GM19351 (cell line): ENCODE results near the gene PGA4.
"Not testable (repeated sequence)": the region's sequence is repeated elsewhere in the genome, so short reads cannot be mapped to it uniquely, and the experiment has no call there.

Source experiments
- ATAC-seq: cut with Tn5 transposase; IDR thresholded peaks from one replicate; pipeline ENCODE4 v1.9.1; 2021; ENCODE audit warnings: mild to moderate bottlenecking, moderate library complexity; ENCODE audit not compliant: unreplicated experiment

Gene PGA4

GRCh38 chr11:61248071-61248470, 25.9 kb downstream of the PGA4 start:
- ATAC-seq = not testable (repeated sequence)

- not testable (repeated sequence) for ATAC-seq
These were observed 27.1 kb downstream of the PGA4 start for GRCh38 chr11:61249201-61249600.

DNA sequence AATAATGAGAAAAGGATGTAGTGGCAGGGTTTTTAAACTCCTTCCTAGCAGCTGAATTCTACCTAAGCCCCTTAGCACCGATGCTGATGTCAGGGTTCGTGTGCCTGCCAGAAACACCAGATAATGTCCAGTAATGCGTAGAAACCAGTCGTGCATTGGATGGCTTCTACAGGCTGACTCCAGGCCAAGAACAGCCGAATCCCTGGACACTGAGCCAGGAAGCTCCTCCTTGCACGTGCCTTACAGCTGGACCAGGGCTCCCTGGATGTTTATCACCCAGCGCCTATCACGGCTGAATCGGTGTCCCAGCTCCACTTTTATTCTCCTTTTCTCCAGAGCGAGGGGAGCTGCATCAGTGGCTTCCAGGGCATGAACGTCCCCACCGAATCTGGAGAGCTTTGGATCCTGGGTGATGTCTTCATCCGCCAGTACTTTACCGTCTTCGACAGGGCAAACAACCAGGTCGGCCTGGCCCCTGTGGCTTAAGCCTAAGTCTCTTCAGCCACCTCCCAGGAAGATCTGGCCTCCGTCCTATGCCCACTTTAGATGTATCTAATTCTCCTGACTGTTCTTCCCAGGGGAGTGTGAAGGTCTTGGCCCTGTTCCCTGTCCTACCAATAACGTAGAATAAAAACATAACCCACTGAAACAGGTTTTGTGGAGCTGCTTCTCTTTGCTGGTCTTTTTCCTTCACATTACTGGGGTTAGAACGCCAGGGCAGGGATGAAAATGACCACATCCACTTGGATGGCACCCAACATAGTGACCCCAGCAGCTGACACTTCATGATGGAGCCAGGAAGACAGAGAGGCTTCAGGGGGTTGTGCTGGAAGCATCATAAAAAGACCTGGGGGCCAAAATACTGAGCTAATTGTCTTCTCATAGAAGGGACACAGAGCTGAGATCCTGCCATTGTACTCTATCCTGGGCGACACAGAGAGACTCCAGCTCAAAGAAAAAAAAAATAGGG, 28.9 kb downstream of the PGA4 start:
- not testable (repeated sequence) for ATAC-seq

DNA sequence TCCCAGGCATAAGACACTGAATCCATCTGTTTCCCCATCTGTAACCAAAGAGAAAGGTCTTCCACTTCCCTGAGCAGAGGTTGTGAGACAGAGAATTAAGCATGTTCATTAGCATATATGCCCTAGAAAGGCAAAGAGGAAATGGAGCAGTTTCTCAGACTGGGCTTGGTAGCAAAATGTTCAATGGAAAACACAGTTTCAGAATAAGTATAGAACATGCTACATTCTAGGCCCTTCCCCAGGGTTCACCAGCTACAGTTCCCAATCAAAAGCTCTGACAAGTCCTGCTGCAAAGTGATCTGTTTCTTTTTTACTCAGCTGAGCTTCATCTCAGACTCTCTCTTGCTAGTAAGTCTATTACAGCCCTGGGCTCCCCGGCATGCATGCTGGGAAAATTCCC, 30.2 kb downstream of the PGA4 start:
- ATAC-seq = not testable (repeated sequence)

- ATAC-seq = peak; percentile 76
These were observed 32.4 kb downstream of the PGA4 start for GRCh38 chr11:61254403-61255025.

DNA sequence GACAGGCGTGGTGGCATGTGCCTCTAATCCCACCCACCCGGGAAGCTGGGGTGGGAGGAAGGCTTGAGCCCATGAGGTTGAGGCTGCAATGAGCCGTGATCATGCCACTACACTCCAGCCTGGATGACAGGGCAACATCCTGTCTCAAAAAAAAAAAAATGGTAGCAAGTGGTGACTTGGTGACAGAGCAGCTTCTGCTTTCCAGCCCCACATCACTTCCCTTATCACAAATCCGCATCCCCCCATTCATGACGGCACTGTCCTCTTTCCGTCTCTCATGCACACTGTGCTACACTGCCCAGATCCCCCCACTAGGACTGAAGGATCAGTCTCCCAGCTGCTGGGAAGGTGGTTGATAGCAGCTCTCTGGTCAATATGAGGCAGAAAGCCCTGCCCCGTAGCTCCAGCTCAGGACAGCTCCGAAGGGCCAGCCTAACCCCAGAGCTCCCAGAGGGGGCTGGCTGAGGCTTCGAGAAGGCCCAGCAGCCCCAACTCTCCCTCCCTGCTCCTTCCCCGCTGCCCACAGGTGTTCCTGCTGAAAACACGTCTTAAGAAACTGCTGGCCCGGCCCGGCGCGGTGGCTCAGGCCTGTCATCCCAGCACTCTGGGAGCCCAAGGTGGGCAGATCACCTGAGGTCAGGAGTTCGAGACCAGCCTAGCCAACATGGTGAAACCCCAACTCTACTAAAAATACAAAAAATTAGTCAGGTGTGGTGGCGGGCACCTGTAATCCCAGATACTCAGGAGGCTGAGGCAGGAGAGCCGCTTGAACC, 34.7 kb downstream of the PGA4 start:
- no peak for ATAC-seq

DNA sequence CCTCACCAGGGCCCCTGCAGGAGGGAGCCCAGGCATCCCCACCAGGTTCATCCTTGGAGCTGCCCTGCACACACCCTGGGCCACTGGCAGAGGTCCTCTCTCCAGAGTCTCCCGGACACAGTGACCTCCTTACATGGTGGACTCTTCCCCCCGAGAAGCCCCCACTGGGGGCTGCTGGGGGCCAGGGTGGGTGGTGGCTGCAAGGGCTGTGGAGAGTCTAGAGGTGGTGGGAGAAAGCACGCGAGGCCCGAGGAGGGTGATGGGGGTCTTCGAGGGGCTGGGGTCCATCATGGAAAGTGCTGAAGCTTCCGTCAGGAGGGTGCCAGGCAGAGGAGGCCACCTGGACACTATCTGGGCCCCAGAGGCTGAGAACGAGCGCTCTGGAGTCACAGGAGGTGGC, 36.4 kb downstream of the PGA4 start:
- ATAC-seq = no peak

- no peak for ATAC-seq
These were observed 37.2 kb downstream of the PGA4 start for GRCh38 chr11:61259363-61259762.

DNA sequence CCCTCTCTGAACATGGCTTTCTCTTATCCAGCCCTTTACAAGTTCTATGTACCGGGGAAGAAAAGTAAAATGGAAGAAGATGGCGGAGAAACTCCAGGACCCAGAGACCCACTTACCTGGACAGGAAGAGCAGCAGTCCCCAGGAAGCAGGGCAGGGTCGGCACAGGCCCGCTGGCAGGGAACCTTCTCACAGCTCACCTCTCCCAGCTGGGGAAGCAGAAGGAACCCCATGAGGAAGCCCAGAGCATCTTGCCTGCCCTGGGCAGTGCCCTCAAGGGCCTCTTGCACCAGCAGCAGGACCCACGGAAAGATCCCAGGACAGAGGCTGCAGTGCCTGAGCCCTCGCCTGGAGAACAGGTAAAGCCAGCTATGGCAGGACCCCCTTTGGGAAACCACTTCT, 42.2 kb downstream of the PGA4 start:
- ATAC-seq = no peak

DNA sequence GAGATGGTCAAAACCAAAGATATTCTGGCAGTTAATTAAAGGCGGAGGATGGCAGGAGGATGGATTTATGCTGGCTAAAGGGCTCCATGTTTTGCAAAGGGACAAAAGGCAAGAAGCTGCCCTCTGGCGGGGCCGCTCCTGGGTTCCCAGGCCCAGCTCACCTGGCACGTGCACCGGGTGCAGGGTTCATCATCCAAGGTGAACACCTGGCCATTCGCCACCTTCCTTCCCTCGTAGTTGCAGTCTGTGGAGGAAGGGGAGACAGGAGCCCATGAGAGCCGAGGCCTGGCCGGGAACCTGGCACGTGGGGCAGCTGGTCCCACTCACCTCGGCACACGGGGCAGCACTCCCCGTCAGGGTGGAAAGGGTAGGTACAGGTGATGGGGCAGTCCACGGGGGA, 42.6 kb downstream of the PGA4 start:
- no peak for ATAC-seq

DNA sequence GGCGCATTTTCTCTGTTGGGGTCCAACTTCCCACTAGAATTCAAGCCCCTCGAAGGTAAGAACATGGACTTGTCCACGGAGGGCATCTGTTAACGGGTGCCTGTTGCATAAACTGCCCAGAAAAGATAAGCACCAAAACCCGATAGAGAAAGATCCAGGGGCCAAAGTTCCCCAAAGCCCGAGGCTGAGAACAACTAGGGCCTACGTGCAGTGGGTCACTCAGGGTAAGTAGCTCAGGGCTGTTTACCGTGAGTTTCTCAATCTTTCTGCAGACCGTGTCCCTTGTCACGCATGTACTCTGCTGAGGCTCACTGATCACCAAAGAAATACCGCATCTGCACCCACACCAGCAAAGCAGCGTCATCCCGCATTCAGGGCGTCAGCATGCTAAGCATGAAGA, 43.2 kb downstream of the PGA4 start:
- ATAC-seq = no peak

- ATAC-seq = no peak
These were observed 44.5 kb downstream of the PGA4 start for GRCh38 chr11:61266602-61267001.

DNA sequence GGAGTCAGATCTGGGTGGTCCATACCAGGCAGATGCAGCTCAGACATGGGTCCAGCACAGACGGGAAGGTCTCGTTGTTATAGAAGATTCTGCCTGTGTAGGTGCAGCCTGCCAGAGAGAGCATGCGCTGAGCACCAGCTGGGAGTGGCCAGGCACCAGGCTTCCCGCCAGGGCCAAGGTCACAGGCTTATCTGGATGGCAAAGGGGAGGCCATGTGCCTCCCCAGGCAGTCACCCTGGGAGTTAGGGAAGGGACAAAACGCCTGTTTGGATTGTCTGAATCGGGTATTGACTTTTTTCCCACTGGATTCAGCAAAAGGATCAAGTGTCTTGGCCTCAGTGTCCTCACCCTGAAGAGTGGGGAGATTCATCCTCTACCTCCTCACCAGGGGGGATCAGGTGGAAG, 45.3 kb downstream of the PGA4 start:
- no peak for ATAC-seq

- ATAC-seq = no peak
These were observed 46.6 kb downstream of the PGA4 start for GRCh38 chr11:61268588-61269250.

- no peak for ATAC-seq
These were observed 48.4 kb downstream of the PGA4 start for GRCh38 chr11:61270354-61271076.

- ATAC-seq = no peak
These were observed 50.6 kb downstream of the PGA4 start for GRCh38 chr11:61272731-61273130.

- no peak for ATAC-seq
These were observed 51.3 kb downstream of the PGA4 start for GRCh38 chr11:61273178-61274078.

DNA sequence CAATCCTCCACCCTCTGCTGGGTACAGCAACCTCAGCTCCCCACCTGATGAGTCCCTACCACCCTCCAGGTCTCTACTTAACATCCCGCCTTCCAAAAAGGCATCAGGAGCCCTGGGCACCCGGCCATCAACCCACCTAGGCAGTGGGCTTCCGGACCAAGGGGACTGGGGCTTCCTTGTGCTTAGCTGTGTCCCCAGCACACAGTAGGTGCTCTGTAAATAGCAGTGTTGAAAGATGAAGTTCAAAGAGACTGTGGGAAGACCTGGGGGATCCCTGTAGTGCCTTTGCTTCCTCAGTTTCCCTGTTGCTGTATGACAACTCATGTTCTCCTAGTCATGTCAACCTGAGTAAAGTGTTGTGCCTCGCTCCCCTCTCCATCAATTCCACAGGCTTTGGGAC, 51.9 kb downstream of the PGA4 start:
- ATAC-seq = no peak

GRCh38 chr11:61275191-61275590, 53.0 kb downstream of the PGA4 start:
- ATAC-seq = no peak
